Loucy (cell line): ENCODE results near the gene MRFAP1L1.
"Not testable (repeated sequence)": the region's sequence is repeated elsewhere in the genome, so short reads cannot be mapped to it uniquely, and the experiment has no call there.

Experiments
- H2AFZ ChIP-seq: fragments of 200-600 bp; sonication (generic); 2 replicates; pipeline ENCODE4 v1.6.0; 2016; ENCODE audit warnings: antibody characterized with exemption, mild to moderate bottlenecking, low read length, moderate library complexity
- H3F3A ChIP-seq: fragments of 200-600 bp; 2 replicates; pipeline ENCODE4 v1.6.0; 2016; ENCODE audit warnings: antibody characterized with exemption, low read depth, mild to moderate bottlenecking
- H3K27me3 ChIP-seq: fragments of 200-600 bp; sonication (generic); 2 replicates; pipeline ENCODE4 v1.6.1; 2014; ENCODE audit warnings: low read length, mild to moderate bottlenecking; ENCODE audit not compliant: insufficient read depth, poor library complexity, severe bottlenecking
- H3K36me3 ChIP-seq: fragments of 200-600 bp; sonication (generic); 2 replicates; pipeline ENCODE4 v1.6.1; 2016; ENCODE audit warnings: low read length; ENCODE audit not compliant: insufficient read depth
- H3K4me1 ChIP-seq: fragments of 200-600 bp; sonication (generic); 2 replicates; pipeline ENCODE4 v1.5.1; 2014; ENCODE audit warnings: low read length, mild to moderate bottlenecking; ENCODE audit not compliant: insufficient read depth, poor library complexity, severe bottlenecking
- H3K4me2 ChIP-seq: fragments of 200-600 bp; sonication (generic); 2 replicates; pipeline ENCODE4 v1.6.0; 2014; ENCODE audit warnings: antibody characterized with exemption, low read length, low read depth, mild to moderate bottlenecking; ENCODE audit not compliant: poor library complexity, severe bottlenecking
- H3K4me3 ChIP-seq: fragments of 200-600 bp; sonication (generic); 2 replicates; pipeline ENCODE4 v1.5.1; 2014; ENCODE audit warnings: low read length, mild to moderate bottlenecking, mixed read lengths; ENCODE audit not compliant: poor library complexity, severe bottlenecking
- H3K79me2 ChIP-seq: fragments of 200-600 bp; sonication (generic); 2 replicates; pipeline ENCODE4 v1.6.1; 2014; ENCODE audit warnings: low read length; ENCODE audit not compliant: insufficient read depth
- H3K9ac ChIP-seq: fragments of 200-600 bp; sonication (generic); 2 replicates; pipeline ENCODE4 v1.6.0; 2014; ENCODE audit warnings: mild to moderate bottlenecking, low read depth, low read length, moderate library complexity; ENCODE audit not compliant: poor library complexity, severe bottlenecking
- H3K9me2 ChIP-seq: fragments of 200-600 bp; sonication (generic); replicated peaks from 2 replicates; pipeline ENCODE4 v1.6.1; 2016; ENCODE audit warnings: low read depth, low read length, mixed read lengths
- H3K9me3 ChIP-seq: fragments of 200-600 bp; sonication (generic); 2 replicates; pipeline ENCODE4 v1.6.1; 2014; ENCODE audit warnings: mild to moderate bottlenecking, antibody characterized with exemption, low read length, low read depth; ENCODE audit not compliant: insufficient read depth
- H4K20me1 ChIP-seq: fragments of 200-600 bp; sonication (generic); 2 replicates; pipeline ENCODE4 v1.6.0; 2014; ENCODE audit warnings: antibody characterized with exemption, low read length, mild to moderate bottlenecking; ENCODE audit not compliant: insufficient read depth, poor library complexity, severe bottlenecking
- CTCF ChIP-seq: fragments of 200-600 bp; sonication (generic); conservative IDR thresholded peaks from 2 replicates; pipeline ENCODE4 v1.5.1; 2014; ENCODE audit warnings: mild to moderate bottlenecking, antibody characterized with exemption, low read length
- EZH2phosphoT487 ChIP-seq: fragments of 200-600 bp; IDR thresholded peaks from 2 replicates; pipeline ENCODE4 v1.6.1; 2018; ENCODE audit warnings: antibody characterized with exemption, mild to moderate bottlenecking, moderate library complexity, borderline replicate concordance

Gene MRFAP1L1

GRCh38 chr4:6728320-6729029 is 18.8 kb upstream of the MRFAP1L1 start:
- H2AFZ ChIP-seq = no peak overlapping the region
- no peak overlapping the region for H3K4me2 ChIP-seq
- no peaks in the 10 kb centered on the region for H3K27me3 ChIP-seq
- no peaks in the 10 kb centered on the region for H3K9me2 ChIP-seq
- H3K9ac ChIP-seq = no peak overlapping the region
- no peaks in the 10 kb centered on the region for H3K36me3 ChIP-seq
- H3K79me2 ChIP-seq = no peaks in the 10 kb centered on the region
- TF ChIP-seq EZH2phosphoT487 (no peak), CTCF (no peak)
- no peaks in the 10 kb centered on the region for H3F3A ChIP-seq
- no peaks in the 10 kb centered on the region for H3K4me1 ChIP-seq
- no peaks in the 10 kb centered on the region for H3K9me3 ChIP-seq
- no peaks in the 10 kb centered on the region for H4K20me1 ChIP-seq
- no peak overlapping the region for H3K4me3 ChIP-seq

GRCh38 chr4:6727943-6728250 is 18.2 kb upstream of the MRFAP1L1 start:
- H3F3A ChIP-seq = no peaks in the 10 kb centered on the region
- H3K27me3 ChIP-seq = no peaks in the 10 kb centered on the region
- no peaks in the 10 kb centered on the region for H3K4me1 ChIP-seq
- H4K20me1 ChIP-seq = no peaks in the 10 kb centered on the region
- H3K36me3 ChIP-seq = no peaks in the 10 kb centered on the region
- no peak overlapping the region for H2AFZ ChIP-seq
- H3K4me3 ChIP-seq = no peak overlapping the region
- H3K4me2 ChIP-seq = no peak overlapping the region
- H3K9me2 ChIP-seq = no peaks in the 10 kb centered on the region
- no peak for TF ChIP-seq CTCF
- no peak for TF ChIP-seq EZH2phosphoT487
- H3K9me3 ChIP-seq = no peaks in the 10 kb centered on the region
- no peaks in the 10 kb centered on the region for H3K79me2 ChIP-seq
- H3K9ac ChIP-seq = no peak overlapping the region

- Histone ChIP-seq H3K36me3 (no peaks in the 10 kb centered on the region), H3K79me2 (no peaks in the 10 kb centered on the region), H3K4me2 (no peak overlapping the region), H3K9me2 (no peaks in the 10 kb centered on the region), H4K20me1 (no peaks in the 10 kb centered on the region), H3F3A (no peaks in the 10 kb centered on the region), H3K27me3 (no peaks in the 10 kb centered on the region), H2AFZ (no peak overlapping the region), H3K4me1 (no peaks in the 10 kb centered on the region), H3K4me3 (no peak overlapping the region), H3K9ac (no peak overlapping the region), H3K9me3 (no peaks in the 10 kb centered on the region)
- TF ChIP-seq CTCF (no peak), EZH2phosphoT487 (no peak)
Measured at GRCh38 chr4:6727081-6727942, 17.6 kb upstream of the MRFAP1L1 start.

DNA sequence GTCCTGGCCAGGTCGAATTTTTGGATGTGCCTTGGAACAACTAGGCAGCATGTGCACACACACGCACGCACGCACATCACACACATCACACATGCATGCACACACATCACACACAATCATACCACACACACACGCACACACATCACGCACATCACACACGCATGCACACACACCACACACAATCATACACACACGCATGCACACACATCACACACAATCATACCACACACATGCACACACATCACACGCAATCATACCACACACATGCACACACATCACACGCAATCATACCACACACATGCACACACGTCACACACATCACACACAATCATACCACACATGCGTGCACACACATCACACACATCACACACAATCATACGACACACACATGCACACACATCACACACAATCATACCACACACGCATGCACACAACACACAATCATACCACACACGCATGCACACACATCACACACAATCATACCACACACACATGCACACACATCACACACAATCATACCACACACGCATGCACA is 15.8 kb upstream of the MRFAP1L1 start:
- not testable (repeated sequence) for H2AFZ ChIP-seq, H3K27me3 ChIP-seq, H3K9me3 ChIP-seq, H3K36me3 ChIP-seq, H3K4me1 ChIP-seq, H4K20me1 ChIP-seq, H3F3A ChIP-seq, H3K9ac ChIP-seq, H3K4me2 ChIP-seq, H3K4me3 ChIP-seq, H3K79me2 ChIP-seq, H3K9me2 ChIP-seq
